A673 (cell line): ENCODE results near the gene DDR2. TPM values are rescaled to one million over a fixed set of nuclear protein-coding genes. Genes with fewer than 3 reads are reported as not detected.

ENCODE experiments used
- BruUV-seq: library from RNA; stranded (reverse); fragments of 400-500 nt; replicated peaks from 2 replicates; lab custom pipeline; 2021; lab: Mats Ljungman, UMichigan
- CTCF ChIA-PET: fragments of 300-600 bp; sonication (Branson Sonifier 250); formaldehyde crosslinking; loops from one replicate; lab custom pipeline; 2022; ENCODE audit warnings: antibody characterized with exemption; lab: Charles Lee
- POLR2A ChIA-PET: fragments of 300-600 bp; sonication (Branson Sonifier 250); formaldehyde crosslinking; loops from one replicate; lab custom pipeline; 2022; ENCODE audit warnings: antibody characterized with exemption; ENCODE audit not compliant: low non-redundant PET; lab: Charles Lee
- DNase-seq: peaks from one replicate; pipeline ENCODE4 v3.0.0-alpha.2; 2015; ENCODE audit warnings: low spot score
- H3K27ac ChIP-seq: fragments of 200-600 bp; sonication (generic); 2 replicates; pipeline ENCODE4 v1.5.1; 2016; ENCODE audit warnings: mixed run types, low read depth, mild to moderate bottlenecking, mixed read lengths, antibody characterized with exemption, low read length; ENCODE audit not compliant: poor library complexity, severe bottlenecking
- H3K27me3 ChIP-seq: fragments of 200-600 bp; sonication (generic); replicated peaks from 2 replicates; pipeline ENCODE4 v1.6.1; 2017; ENCODE audit warnings: mixed run types, low read depth, mild to moderate bottlenecking, mixed read lengths, antibody characterized with exemption, low read length; ENCODE audit not compliant: insufficient read depth, poor library complexity
- H3K36me3 ChIP-seq: fragments of 200-600 bp; sonication (generic); 2 replicates; pipeline ENCODE4 v1.6.1; 2016; ENCODE audit warnings: mixed run types, mild to moderate bottlenecking, mixed read lengths, antibody characterized with exemption, low read length; ENCODE audit not compliant: insufficient read depth, poor library complexity, severe bottlenecking
- H3K4me1 ChIP-seq: fragments of 200-600 bp; sonication (generic); 2 replicates; pipeline ENCODE4 v1.6.1; 2017; ENCODE audit warnings: mixed run types, mild to moderate bottlenecking, mixed read lengths, antibody characterized with exemption, low read length; ENCODE audit not compliant: insufficient read depth, poor library complexity, severe bottlenecking
- H3K4me3 ChIP-seq: fragments of 200-600 bp; sonication (generic); 2 replicates; pipeline ENCODE4 v1.5.1; 2016; ENCODE audit warnings: low read depth, mixed run types, mild to moderate bottlenecking, mixed read lengths, low read length; ENCODE audit not compliant: poor library complexity, severe bottlenecking
- H3K9me3 ChIP-seq: fragments of 200-600 bp; sonication (generic); 2 replicates; pipeline ENCODE4 v1.6.1; 2016; ENCODE audit warnings: mixed run types, low read depth, mild to moderate bottlenecking, mixed read lengths, antibody characterized with exemption, low read length; ENCODE audit not compliant: poor library complexity, severe bottlenecking
- EZH2 ChIP-seq: fragments of 200-600 bp; sonication (generic); IDR thresholded peaks from 2 replicates; pipeline ENCODE4 v1.6.1; 2017; ENCODE audit warnings: borderline replicate concordance, low read depth, mild to moderate bottlenecking, mixed read lengths, antibody characterized with exemption, low read length; ENCODE audit not compliant: poor library complexity, severe bottlenecking
- intact Hi-C: fragments of 100-400 bp; cut with micrococcal nuclease; formaldehyde crosslinking; loops from one replicate; pipeline ENCODE4 v1.10.0; 2022; ENCODE audit not compliant: unreplicated experiment
- total RNA-seq: library from RNA; stranded (reverse); gene quantifications from 2 replicates; pipeline ENCODE4 v1.2.3, GENCODE V29; 2021
- TF ChIP-seq, protein P1 (sequence below): fragments of 300-800, 200-600 bp; sonication (generic); conservative IDR thresholded peaks from 2 replicates; pipeline ENCODE4 v1.5.1; 2017; ENCODE audit warnings: low read depth, mild to moderate bottlenecking, antibody characterized with exemption, low read length, moderate library complexity, mixed read lengths

DDR2 gene
- total RNA-seq, 1 experiment from 2014 or later, result 121 TPM

DNA sequence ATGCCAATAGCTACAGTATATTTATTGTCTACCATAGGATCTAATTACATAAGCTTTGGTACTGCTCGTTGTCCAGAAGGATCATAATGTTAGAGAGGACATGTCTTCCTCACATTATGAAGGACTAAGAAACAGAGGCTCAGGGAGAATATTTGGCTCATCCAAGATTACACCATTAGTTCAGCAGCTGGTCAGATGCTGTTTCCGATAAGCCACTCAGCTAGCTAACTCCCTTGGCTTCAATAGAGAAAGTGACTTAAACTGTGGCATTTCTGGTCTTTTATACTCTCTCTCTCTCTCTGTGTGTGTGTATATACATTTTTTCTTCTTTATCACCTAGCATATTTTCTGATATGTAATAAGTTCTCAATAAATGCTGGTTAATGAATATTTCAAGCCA lies 70.4 kb downstream of the DDR2 start:
- POLR2A ChIA-PET, result no interaction called here
- BruUV-seq, result no TSS peak
- Histone ChIP-seq H3K9me3 (no peaks in the 10 kb centered on the region), H3K27me3 (no peaks in the 10 kb centered on the region), H3K4me1 (peaks cover 24% of the 10 kb centered on the region), H3K27ac (no peak overlapping the region), H3K36me3 (peaks cover 35% of the 10 kb centered on the region), H3K4me3 (no peak overlapping the region)
- intact Hi-C loops, result no loop called here
- no peak for DNase-seq
- TF ChIP-seq, protein P1, sequence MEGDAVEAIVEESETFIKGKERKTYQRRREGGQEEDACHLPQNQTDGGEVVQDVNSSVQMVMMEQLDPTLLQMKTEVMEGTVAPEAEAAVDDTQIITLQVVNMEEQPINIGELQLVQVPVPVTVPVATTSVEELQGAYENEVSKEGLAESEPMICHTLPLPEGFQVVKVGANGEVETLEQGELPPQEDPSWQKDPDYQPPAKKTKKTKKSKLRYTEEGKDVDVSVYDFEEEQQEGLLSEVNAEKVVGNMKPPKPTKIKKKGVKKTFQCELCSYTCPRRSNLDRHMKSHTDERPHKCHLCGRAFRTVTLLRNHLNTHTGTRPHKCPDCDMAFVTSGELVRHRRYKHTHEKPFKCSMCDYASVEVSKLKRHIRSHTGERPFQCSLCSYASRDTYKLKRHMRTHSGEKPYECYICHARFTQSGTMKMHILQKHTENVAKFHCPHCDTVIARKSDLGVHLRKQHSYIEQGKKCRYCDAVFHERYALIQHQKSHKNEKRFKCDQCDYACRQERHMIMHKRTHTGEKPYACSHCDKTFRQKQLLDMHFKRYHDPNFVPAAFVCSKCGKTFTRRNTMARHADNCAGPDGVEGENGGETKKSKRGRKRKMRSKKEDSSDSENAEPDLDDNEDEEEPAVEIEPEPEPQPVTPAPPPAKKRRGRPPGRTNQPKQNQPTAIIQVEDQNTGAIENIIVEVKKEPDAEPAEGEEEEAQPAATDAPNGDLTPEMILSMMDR, result no peak
- no peak for TF ChIP-seq EZH2
- CTCF ChIA-PET, result interaction anchor here (1.0 kb wide), 1 partner anchor 97 kb away, joined by 3 read pairs; no protein-coding TSS in a partner anchor

DNA sequence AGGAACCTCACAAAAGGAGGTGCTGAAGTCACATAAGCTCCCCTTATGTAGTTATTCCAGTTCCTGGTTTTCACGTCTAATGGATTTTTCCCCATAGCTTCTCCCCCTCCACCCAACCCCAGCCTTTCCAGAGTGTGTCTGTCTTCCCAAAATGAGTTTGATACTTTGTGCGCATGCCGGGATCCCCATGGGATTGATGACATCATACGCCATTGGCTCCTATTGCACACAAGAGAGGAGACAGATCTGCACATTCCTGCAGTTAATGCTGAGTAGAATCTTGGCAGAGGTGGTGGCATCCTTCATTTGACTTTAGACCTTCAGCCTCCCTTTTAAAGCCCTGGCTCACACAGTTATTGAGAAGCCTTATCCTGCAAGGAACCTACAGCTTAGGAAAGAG lies 71.4 kb downstream of the DDR2 start:
- no peaks in the 10 kb centered on the region for H3K27me3 ChIP-seq
- H3K9me3 ChIP-seq, result no peaks in the 10 kb centered on the region
- peaks cover 18% of the 10 kb centered on the region for H3K4me1 ChIP-seq
- peaks cover 35% of the 10 kb centered on the region for H3K36me3 ChIP-seq
- peak; percentile 35 for DNase-seq
- H3K4me3 ChIP-seq, result no peak overlapping the region
- intact Hi-C loops, result no loop called here
- no peak overlapping the region for H3K27ac ChIP-seq
- ChIA-PET CTCF (no interaction called here), POLR2A (no interaction called here)
- no peak for TF ChIP-seq EZH2
- TF ChIP-seq, protein P1, result no peak
- no TSS peak for BruUV-seq

DNA sequence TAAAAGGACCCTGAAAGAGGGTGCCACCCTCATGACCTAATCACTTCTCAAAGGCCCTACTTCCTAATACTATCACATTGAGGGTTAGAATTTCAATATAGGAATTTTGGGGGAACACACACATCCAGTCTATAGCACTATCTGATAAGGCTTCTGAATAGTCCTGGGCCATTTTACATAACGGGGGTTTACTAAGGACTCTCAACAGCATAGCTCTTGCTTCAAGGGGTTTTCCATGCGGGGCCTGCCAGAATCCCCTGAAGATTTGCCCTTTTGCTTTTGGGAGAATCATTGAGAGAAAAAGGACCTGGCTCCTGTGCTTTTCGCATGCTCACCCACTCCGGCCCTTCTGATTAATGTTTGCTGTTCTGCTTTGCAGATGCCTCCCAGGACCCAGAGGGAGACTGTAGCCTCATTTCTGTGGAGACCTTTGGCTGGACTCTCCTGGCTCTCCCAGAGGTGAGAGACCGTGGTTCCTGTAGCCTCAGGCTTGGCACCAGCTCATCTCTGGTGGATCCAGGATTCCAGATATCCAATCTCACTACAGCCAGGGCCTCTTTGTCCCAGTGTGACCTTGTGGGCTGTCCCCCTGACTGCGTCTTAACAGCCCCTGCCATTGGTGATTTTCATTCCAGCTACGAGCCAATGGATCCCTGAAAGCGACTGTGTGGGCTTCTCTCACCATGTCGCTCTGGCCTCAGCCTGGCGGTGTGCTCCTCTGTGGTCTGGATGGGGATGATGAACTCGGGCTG lies 72.6 kb downstream of the DDR2 start:
- no peaks in the 10 kb centered on the region for H3K9me3 ChIP-seq
- H3K36me3 ChIP-seq, result peaks cover 35% of the 10 kb centered on the region
- ChIA-PET POLR2A (no interaction called here), CTCF (no interaction called here)
- H3K27ac ChIP-seq, result no peak overlapping the region
- no peak overlapping the region for H3K4me3 ChIP-seq
- H3K27me3 ChIP-seq, result no peaks in the 10 kb centered on the region
- BruUV-seq, result no TSS peak
- H3K4me1 ChIP-seq, result peaks cover 17% of the 10 kb centered on the region
- no peak for DNase-seq
- TF ChIP-seq, protein P1, result no peak
- no peak for TF ChIP-seq EZH2
- intact Hi-C loops, result no loop called here
